Ectodermal cell (in vitro differentiated cells): ENCODE results near the gene WDR64.
"Not testable (repeated sequence)": the region's sequence is repeated elsewhere in the genome, so short reads cannot be mapped to it uniquely, and the experiment has no call there.

Experiments
- H3K27ac ChIP-seq: 2 replicates; pipeline ENCODE4 v1.7.0; 2013; ENCODE audit warnings: mild to moderate bottlenecking, low read depth, low read length; ENCODE audit not compliant: insufficient read depth, poor library complexity, severe bottlenecking
- H3K27me3 ChIP-seq: 2 replicates; pipeline ENCODE4 v1.7.0; 2013; ENCODE audit warnings: mild to moderate bottlenecking, low read length; ENCODE audit not compliant: insufficient read depth, control insufficient read depth, poor library complexity, severe bottlenecking
- H3K36me3 ChIP-seq: one replicate; pipeline ENCODE4 v1.7.0; 2013; ENCODE audit warnings: low read length; ENCODE audit not compliant: control insufficient read depth, insufficient read depth
- H3K4me1 ChIP-seq: one replicate; pipeline ENCODE4 v1.7.0; 2013; ENCODE audit warnings: low read length; ENCODE audit not compliant: control insufficient read depth, insufficient read depth
- H3K4me3 ChIP-seq: 2 replicates; pipeline ENCODE4 v1.7.0; 2013; ENCODE audit warnings: low read depth, low read length, control low read depth; ENCODE audit not compliant: insufficient read depth
- H3K9me3 ChIP-seq: 2 replicates; pipeline ENCODE4 v1.7.0; 2013; ENCODE audit warnings: mild to moderate bottlenecking, low read length, moderate library complexity; ENCODE audit not compliant: control insufficient read depth
- WGBS, 2 experiments: methylation state at CpG; one replicate each; pipeline ENCODE4 v1.1.7; 2013; ENCODE audit warnings: missing lambda C conversion rate in 2 of 2; 5-methylcytosine and 5-hydroxymethylcytosine counted together

Gene WDR64

DNA sequence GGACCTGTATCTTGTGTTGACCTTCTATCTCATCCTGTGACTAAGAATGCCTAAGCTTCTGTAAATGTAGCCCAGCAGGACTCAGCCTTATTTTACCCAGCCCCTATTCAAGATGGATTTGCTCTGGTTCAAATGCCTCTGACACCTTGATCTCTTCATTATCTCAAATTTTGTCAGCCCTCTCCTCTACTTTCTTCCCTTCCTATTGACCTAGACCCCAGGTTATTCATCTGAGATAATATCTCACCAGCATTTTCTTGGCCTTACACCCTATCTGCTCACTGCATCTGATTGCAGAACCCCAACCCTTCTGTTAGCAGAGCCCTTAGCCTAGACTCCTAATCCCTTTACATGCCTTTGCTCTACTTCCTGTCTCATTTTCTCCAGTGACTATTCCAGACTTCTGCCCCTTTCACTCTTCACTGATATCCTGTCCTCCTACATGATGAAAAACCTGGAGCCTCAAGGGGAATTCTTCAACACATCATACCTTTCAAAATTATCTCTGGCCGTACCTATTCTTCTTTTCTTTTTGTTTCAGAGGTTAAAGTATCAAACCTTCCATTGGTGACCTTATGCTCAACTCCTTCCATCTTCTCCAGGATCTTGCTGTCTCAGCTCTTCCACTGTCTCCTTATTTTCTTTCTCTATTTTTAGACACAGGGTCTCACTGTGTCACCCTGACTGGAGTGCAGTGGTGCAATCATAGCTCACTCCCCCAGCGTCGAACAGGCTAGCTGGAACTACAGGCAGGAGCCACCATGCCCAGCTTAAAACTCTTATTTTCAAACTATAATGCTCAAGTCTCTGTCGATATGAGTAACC, 44.9 kb downstream of the WDR64 start:
- Histone ChIP-seq H3K27ac (no peak overlapping the region), H3K4me1 (no peaks in the 10 kb centered on the region), H3K36me3 (no peaks in the 10 kb centered on the region), H3K4me3 (no peak overlapping the region), H3K9me3 (no peaks in the 10 kb centered on the region), H3K27me3 (no peaks in the 10 kb centered on the region)
- WGBS, 2 experiments, result 84 to 88% methylated on average over 4 of the region's 4 CpGs

DNA sequence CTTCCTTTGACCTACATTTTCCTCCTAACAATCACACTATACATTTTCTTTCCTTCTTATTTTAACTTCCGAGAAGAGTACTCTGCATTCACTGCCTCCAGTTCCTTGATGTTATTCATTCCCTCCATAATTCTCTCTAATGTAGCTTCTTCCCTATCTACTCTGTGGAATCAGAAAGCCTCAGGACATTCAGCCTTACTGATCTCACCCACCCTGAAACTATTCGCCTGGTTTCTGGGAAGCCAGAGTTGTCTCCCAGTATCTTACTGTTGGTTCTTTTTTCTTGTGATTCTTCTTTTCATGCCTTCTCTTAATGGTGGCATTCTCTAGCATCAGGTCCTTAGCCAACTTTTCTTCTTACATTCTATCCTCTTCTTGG, 45.5 kb downstream of the WDR64 start:
- WGBS, 2 experiments, result 86 to 93% methylated on average over 2 of the region's 2 CpGs
- Histone ChIP-seq H3K9me3 (no peaks in the 10 kb centered on the region), H3K4me3 (no peak overlapping the region), H3K27me3 (no peaks in the 10 kb centered on the region), H3K4me1 (no peaks in the 10 kb centered on the region), H3K36me3 (no peaks in the 10 kb centered on the region), H3K27ac (no peak overlapping the region)

GRCh38 chr1:241698177-241698576, 46.1 kb downstream of the WDR64 start:
- H3K27ac ChIP-seq, result no peak overlapping the region
- H3K27me3 ChIP-seq, result no peaks in the 10 kb centered on the region
- no peaks in the 10 kb centered on the region for H3K4me1 ChIP-seq
- H3K4me3 ChIP-seq, result no peak overlapping the region
- H3K36me3 ChIP-seq, result no peaks in the 10 kb centered on the region
- 86 to 92% methylated on average over 2 of the region's 2 CpGs for WGBS, 2 experiments
- no peaks in the 10 kb centered on the region for H3K9me3 ChIP-seq

- Histone ChIP-seq H3K36me3 (no peaks in the 10 kb centered on the region), H3K27ac (no peak overlapping the region), H3K4me3 (no peak overlapping the region), H3K4me1 (no peaks in the 10 kb centered on the region), H3K27me3 (no peaks in the 10 kb centered on the region), H3K9me3 (no peaks in the 10 kb centered on the region)
- WGBS, 2 experiments, result 87 to 92% methylated on average over 1 of the region's 1 CpG
Observed at GRCh38 chr1:241701483-241702295, 49.6 kb downstream of the WDR64 start.

DNA sequence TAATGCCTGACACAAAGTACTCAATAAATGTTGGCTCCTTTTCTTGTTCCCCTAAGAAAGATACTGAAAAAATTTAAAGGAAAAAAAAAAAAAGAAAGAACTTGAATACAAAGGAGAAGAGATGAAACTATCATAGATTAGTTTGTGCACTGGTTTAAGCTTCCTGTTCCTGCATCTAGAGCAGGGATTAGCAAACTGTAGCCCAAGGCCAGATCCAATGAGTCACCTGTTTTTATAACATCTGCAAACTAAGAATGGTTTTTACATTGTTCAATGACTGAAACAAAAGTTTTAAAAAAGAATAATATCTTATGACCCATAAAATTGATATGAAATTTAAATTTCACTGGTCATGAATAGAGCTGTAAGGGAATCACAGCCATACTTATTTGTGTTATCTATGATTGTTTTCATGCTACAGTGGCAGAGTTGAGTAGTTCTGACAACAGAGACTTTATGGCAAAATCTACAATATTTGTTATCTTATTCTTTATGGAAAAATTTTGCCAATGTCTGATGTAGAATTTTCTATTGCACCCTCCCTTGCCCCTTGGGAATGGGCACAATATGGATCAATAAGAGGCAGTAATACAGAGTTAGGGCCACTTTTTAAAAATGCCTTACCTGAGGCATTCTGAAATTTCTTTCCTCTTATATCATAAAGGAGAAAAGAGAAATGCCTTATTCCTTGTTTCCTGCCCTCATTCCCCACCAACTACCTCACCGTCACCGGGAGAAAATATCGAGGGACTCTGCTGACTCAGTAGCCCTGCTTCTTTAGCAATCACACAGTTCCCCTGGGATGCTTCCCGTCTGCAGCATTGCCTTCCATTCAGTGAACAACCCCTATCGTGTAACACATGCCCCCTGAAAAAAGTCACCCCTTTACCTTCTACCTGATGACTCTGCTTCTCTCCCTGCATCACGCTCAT, 50.6 kb downstream of the WDR64 start:
- H3K36me3 ChIP-seq, result no peaks in the 10 kb centered on the region
- H3K4me3 ChIP-seq, result no peak overlapping the region
- no peaks in the 10 kb centered on the region for H3K9me3 ChIP-seq
- H3K27ac ChIP-seq, result no peak overlapping the region
- no peaks in the 10 kb centered on the region for H3K4me1 ChIP-seq
- H3K27me3 ChIP-seq, result no peaks in the 10 kb centered on the region
- WGBS, 2 experiments, result 90 to 93% methylated on average over 6 of the region's 6 CpGs

DNA sequence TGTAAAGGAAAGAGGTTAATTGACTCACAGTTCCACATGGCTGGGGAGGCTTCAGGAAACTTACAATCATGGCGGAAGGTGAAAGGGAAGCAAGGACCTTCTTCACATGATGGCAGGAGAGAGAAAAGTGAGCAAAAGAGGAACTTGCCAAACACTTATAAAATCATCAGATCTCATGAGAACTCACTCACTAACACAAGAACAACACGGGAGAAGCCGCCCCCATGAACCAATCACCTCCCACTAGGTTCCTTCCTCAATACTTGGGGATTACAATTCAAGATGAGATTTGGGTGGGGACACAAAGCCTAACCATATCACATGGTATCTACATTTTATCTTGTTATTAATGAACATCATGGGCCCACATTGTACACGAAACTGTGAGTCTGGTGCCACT, 51.7 kb downstream of the WDR64 start:
- WGBS, 2 experiments, result 94 to 96% methylated on average over 4 of the region's 4 CpGs
- not testable (repeated sequence) for H3K27ac ChIP-seq, H3K36me3 ChIP-seq, H3K4me1 ChIP-seq, H3K4me3 ChIP-seq, H3K9me3 ChIP-seq, H3K27me3 ChIP-seq

DNA sequence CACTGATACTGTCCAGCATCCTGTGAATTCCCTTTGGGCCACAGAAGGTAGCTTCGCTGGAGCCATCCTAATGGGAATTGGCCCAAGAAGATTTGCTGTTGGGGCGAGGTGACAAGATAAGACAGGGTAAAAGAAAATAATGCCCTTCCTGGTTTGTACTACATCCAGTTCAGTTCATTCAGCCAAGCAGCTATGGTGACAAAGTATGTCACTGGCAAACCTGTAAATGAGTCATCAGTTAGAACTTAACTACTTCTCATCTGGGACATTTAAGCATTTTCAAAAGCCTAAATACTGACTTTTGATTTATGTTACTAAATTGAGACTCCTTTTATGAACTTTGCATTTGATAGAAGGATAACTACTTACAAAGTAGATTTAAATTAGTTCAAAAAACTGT, 54.2 kb downstream of the WDR64 start:
- Histone ChIP-seq H3K4me1 (no peaks in the 10 kb centered on the region), H3K36me3 (no peaks in the 10 kb centered on the region), H3K27me3 (no peaks in the 10 kb centered on the region), H3K27ac (no peak overlapping the region), H3K4me3 (no peak overlapping the region), H3K9me3 (no peaks in the 10 kb centered on the region)
- WGBS, 2 experiments, result 91% methylated on average over 2 of the region's 2 CpGs

DNA sequence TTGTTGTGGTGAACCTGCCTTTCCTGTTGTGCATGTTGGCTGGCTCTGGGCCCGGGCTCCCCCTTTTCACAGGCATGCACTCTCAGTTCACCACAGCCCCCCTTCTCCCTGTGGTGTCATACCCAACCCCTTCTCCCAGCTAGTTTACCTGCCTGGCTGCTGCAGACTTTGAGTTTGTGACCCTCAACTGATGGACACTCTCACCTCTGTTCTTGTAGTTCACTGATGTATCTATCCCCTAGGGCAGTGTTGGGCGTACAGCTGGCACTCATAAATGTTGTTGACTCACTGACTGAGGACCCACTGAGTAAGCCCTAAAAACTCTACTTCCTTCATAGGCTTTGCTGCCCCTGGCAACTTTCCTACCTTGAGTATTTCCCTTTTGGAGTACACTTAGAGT, 54.9 kb downstream of the WDR64 start:
- Histone ChIP-seq H3K9me3 (no peaks in the 10 kb centered on the region), H3K27me3 (no peaks in the 10 kb centered on the region), H3K4me1 (no peaks in the 10 kb centered on the region), H3K4me3 (no peak overlapping the region), H3K27ac (no peak overlapping the region), H3K36me3 (no peaks in the 10 kb centered on the region)
- WGBS, 2 experiments, result 88 to 94% methylated on average over 2 of the region's 2 CpGs

DNA sequence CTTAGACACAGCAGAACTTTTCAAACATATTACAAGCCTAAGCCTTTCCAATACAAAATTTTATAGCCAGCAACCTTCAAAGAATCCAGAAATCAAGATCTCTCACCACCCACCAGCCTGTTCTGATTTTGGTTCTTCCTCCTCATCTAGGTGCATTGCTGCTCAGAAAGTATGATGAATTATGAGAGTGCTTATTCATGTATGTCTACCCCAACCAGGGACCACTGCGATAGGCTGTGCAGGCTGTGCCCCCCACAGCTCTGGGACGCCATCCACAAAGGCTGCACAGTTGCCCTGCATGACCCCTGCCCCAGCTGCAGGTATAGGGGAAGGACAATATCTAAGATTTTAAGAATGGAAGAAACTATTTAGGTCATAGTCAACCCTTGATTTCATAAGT, 55.4 kb downstream of the WDR64 start:
- 91 to 93% methylated on average over 2 of the region's 2 CpGs for WGBS, 2 experiments
- H3K4me3 ChIP-seq, result no peak overlapping the region
- H3K27ac ChIP-seq, result no peak overlapping the region
- no peaks in the 10 kb centered on the region for H3K36me3 ChIP-seq
- H3K4me1 ChIP-seq, result no peaks in the 10 kb centered on the region
- H3K9me3 ChIP-seq, result no peaks in the 10 kb centered on the region
- H3K27me3 ChIP-seq, result no peaks in the 10 kb centered on the region

- no peaks in the 10 kb centered on the region for H3K4me1 ChIP-seq
- no peaks in the 10 kb centered on the region for H3K9me3 ChIP-seq
- no peaks in the 10 kb centered on the region for H3K27me3 ChIP-seq
- no peak overlapping the region for H3K4me3 ChIP-seq
- no peak overlapping the region for H3K27ac ChIP-seq
- no peaks in the 10 kb centered on the region for H3K36me3 ChIP-seq
- WGBS, 2 experiments, result 95 to 96% methylated on average over 5 to 6 of the region's 6 CpGs
Observed at GRCh38 chr1:241711326-241711725, 59.2 kb downstream of the WDR64 start.
